RWPE1 (cell line): ENCODE results near the gene PIK3R1.

ENCODE experiments used
- CTCF ChIA-PET: fragments of 350-600 bp; sonication (Branson Sonifier 250); formaldehyde crosslinking; extraction: SDS; loops from one replicate; lab custom pipeline; 2021; lab: Yijun Ruan, JAX
- POLR2A ChIA-PET: fragments of 400-600 bp; formaldehyde crosslinking; extraction: SDS; loops from one replicate; lab custom pipeline; 2020; ENCODE audit warnings: antibody characterized with exemption; ENCODE audit not compliant: low non-redundant PET; lab: Yijun Ruan, JAX
- DNase-seq: peaks from one replicate; pipeline ENCODE4 v3.0.0; 2012; ENCODE audit warnings: low spot score
- H3K27ac ChIP-seq: fragments of 450-650 bp; 2 replicates; pipeline ENCODE4 v1.5.1; 2017
- CTCF ChIP-seq: fragments of 450-650 bp; conservative IDR thresholded peaks from 2 replicates; pipeline ENCODE4 v1.5.1; 2017; ENCODE audit warnings: low read depth, mild to moderate bottlenecking

Gene PIK3R1

DNA sequence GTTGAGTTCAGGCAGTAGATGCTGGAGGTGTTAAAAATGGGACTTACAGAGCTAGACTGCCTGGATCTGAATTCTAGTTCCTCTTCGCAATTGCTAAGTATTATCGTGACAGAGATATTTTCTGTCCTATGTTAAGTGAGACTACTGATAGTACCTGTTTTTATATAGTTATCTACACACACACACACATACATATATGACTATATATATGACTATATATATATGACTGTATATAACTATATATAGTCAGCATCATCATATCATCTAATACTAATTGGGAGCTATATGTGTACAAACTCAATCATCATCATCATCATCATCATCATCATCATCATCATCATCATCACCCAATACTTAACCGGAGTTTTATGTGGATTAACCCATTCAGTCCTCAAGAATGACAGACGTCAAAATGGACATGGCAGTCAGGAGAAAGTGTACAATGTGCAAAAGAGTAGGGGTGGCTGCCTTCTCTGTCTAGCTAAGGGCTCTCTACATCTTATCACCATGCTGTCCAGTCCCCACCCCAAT lies 7.3 kb downstream of the PIK3R1 start:
- ChIA-PET POLR2A (no interaction called here), CTCF (interaction anchor here (0.6 to 0.7 kb wide), 3 partner anchors 128 to 1913 kb away, joined by 3 read pairs; no protein-coding TSS in a partner anchor)
- no peak for TF ChIP-seq CTCF
- no peak overlapping the region for H3K27ac ChIP-seq
- no peak for DNase-seq

- no peak for TF ChIP-seq CTCF
- POLR2A ChIA-PET: no interaction called here
- H3K27ac ChIP-seq: no peak overlapping the region
- DNase-seq: no peak
- CTCF ChIA-PET: interaction anchor here (0.6 to 1.0 kb wide), 3 partner anchors 9 to 975 kb away, joined by 3 to 4 read pairs (median 3); partner anchors contain the start of gene PIK3R1
Observed at GRCh38 chr5:68223904-68224303, 8.3 kb downstream of the PIK3R1 start.

DNA sequence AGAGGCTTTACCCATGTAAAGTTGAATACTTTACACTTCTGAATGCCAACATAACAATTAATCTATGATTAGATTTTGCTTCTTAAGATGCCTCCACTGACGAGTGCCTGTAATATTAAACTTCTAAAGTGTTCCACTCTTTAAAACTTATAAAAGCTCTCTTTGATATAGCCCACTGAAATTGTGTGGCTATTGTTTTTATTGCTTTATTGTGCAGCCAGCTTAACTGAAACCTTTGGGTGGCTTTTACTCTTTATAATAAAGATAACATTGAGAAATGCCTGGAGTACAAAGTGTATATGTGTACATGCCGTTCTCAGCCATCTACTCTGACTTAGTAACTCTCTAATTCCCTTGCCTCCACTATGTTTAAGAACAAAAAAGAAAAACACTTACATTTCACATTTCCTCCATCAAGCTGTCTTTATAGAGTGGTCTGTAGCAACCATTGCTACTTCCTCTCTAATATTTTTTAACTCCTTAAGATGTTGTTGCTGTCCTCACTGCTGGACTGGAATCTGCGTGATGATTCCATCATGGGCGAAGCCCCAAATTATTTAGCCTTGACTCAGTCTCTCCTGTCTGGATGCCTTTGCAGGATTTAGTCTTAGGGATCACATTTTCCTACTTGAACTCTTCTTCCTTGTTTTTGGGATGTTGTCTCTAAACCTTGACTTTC lies 9.1 kb downstream of the PIK3R1 start:
- DNase-seq: peak; percentile 24
- TF ChIP-seq CTCF: no peak
- ChIA-PET POLR2A (no interaction called here), CTCF (interaction anchor here (0.6 to 1.0 kb wide), 6 partner anchors 9 to 975 kb away, joined by 3 to 4 read pairs (median 4); partner anchors contain the start of gene PIK3R1)
- H3K27ac ChIP-seq: peak overlapping the region; percentile 84

DNA sequence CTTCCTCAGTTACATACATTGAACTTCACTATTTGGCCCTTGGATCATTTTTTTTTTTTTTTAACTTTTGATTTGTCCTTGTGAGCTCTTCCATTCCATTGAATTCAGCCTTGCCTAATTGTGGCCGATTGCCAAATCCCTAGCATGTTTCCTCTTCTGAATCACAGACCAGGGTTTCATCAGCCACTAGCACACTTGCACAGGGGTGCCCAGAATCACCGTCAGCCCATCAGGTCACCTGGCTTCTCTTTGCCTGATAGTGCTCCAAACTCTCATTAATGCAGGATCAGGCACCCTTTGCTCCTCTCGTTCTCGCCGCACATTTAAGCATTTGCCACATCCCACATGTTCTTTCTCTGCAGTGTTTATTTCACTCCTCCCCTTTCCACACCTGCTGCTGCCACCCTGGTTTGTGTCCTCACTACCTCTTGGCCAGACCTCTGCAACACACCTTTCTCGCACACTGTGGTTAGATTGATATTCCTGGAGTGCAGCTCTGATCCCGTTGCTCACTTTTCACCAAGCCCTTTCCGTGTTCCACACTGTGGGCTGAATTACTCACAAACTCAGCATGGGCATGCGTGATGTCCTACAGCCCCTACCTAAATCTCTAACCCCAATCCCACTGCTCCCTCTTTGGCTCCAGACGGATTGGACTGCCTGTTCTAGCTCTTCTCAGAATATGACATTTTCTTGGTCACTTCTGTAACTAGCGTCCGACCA lies 9.8 kb downstream of the PIK3R1 start:
- peak overlapping the region; percentile 84 for H3K27ac ChIP-seq
- CTCF ChIA-PET: interaction anchor here (0.6 to 0.7 kb wide), 2 partner anchors 355 to 730 kb away, joined by 4 read pairs; no protein-coding TSS in a partner anchor
- no peak for TF ChIP-seq CTCF
- DNase-seq: peak; percentile 84
- POLR2A ChIA-PET: no interaction called here

DNA sequence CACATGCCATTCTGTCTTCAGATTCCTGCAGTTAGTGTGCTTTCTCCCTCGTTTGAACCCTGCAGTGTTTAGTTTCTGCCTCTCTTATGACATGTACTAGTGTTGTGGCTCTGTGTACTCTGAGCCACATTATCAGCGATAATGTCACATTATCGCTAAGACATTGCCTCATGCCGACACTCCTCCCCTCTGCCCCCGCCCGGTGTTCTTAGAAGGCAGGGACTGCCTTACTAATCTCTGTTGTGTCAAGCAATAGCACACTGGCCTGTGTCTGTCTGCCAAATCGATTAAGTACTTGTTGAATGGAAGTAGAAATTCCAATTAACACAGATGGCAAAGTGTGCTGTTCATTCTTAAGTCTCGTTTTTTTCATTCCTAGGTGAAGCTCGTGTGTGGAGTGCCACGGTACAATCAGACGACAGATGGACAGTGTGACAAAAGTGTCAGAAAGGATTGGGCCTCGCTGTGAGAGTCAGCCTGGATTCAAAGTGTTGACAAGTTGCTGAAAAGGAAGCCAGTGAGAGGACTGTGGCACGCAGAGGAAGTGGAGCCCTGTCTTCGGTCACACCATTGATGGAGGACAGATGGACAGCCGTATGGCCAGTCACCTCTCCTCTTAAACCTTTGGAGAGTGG lies 10.5 kb downstream of the PIK3R1 start:
- DNase-seq: no peak
- ChIA-PET POLR2A (no interaction called here), CTCF (no interaction called here)
- peak overlapping the region; percentile 84 for H3K27ac ChIP-seq
- TF ChIP-seq CTCF: no peak

- no peak for TF ChIP-seq CTCF
- peak overlapping the region; percentile 84 for H3K27ac ChIP-seq
- ChIA-PET POLR2A (no interaction called here), CTCF (no interaction called here)
- no peak for DNase-seq
Observed at GRCh38 chr5:68226546-68227073, 11.1 kb downstream of the PIK3R1 start.
